Liver (tissue), 9 donors: ENCODE measurements around the gene MRRF. TPM values are rescaled to one million over a fixed set of nuclear protein-coding genes. Genes with fewer than 3 reads are reported as not detected.

Source experiments
- DNase-seq: peaks from one replicate; pipeline ENCODE4 v3.0.0-alpha.2; 2017; ENCODE audit warnings: low spot score
- H3K27ac ChIP-seq, 2 donors: one replicate each; pipeline ENCODE4 v1.7.0; 2013; ENCODE audit warnings: inconsistent platforms in 2 of 2, low read length in 2 of 2, control low read depth in 1 of 2, low read depth in 1 of 2, mild to moderate bottlenecking in 1 of 2
- H3K27me3 ChIP-seq, 4 donors: one replicate each; pipeline versions ENCODE4 v1.6.1 to v1.7.0; 2013; ENCODE audit warnings: low read length in 3 of 4, inconsistent platforms in 1 of 4, mild to moderate bottlenecking in 1 of 4, moderate library complexity in 1 of 4; ENCODE audit not compliant: control insufficient read depth in 4 of 4, insufficient read depth in 4 of 4
- H3K36me3 ChIP-seq, 4 donors: one replicate each; pipeline versions ENCODE4 v1.6.1 to v1.7.0; 2013; ENCODE audit warnings: low read length in 3 of 4, mild to moderate bottlenecking in 3 of 4, low read depth in 1 of 4, moderate library complexity in 1 of 4; ENCODE audit not compliant: control insufficient read depth in 4 of 4, insufficient read depth in 3 of 4
- H3K4me1 ChIP-seq, 4 donors: one replicate each; pipeline versions ENCODE4 v1.6.1 to v1.7.0; 2013; ENCODE audit warnings: low read length in 3 of 4, mild to moderate bottlenecking in 3 of 4, moderate library complexity in 1 of 4; ENCODE audit not compliant: control insufficient read depth in 4 of 4, insufficient read depth in 4 of 4
- H3K4me3 ChIP-seq, 3 donors: one replicate each; pipeline versions ENCODE4 v1.6.1 to v1.7.0; 2013; ENCODE audit warnings: low read length in 3 of 3, control low read depth in 1 of 3, low read depth in 1 of 3, mild to moderate bottlenecking in 1 of 3
- H3K9ac ChIP-seq, 2 donors: one replicate each; pipeline ENCODE4 v1.7.0; 2013; ENCODE audit warnings: low read length in 2 of 2, mild to moderate bottlenecking in 2 of 2, moderate library complexity in 2 of 2, control low read depth in 1 of 2, low read depth in 1 of 2
- H3K9me3 ChIP-seq, 4 donors: one replicate each; pipeline versions ENCODE4 v1.6.1 to v1.7.0; 2013; ENCODE audit warnings: low read length in 3 of 4; ENCODE audit not compliant: control insufficient read depth in 4 of 4
- EGR1 ChIP-seq, 2 donors: IDR thresholded peaks; 2 replicates each; pipeline ENCODE4 v1.6.1; 2016 to 2018; ENCODE audit warnings: antibody characterized with exemption in 2 of 2, low read depth in 2 of 2
- FOXA1 ChIP-seq: IDR thresholded peaks from 2 replicates; pipeline ENCODE4 v1.6.1; 2016; ENCODE audit warnings: antibody characterized with exemption
- FOXA2 ChIP-seq: IDR thresholded peaks from 2 replicates; pipeline ENCODE4 v1.6.1; 2016; ENCODE audit warnings: antibody characterized with exemption
- GABPA ChIP-seq, 2 donors: IDR thresholded peaks in 1 of 2; conservative IDR thresholded peaks in 1 of 2; 2 replicates each; pipeline ENCODE4 v1.6.1; 2016; ENCODE audit warnings: antibody characterized with exemption in 2 of 2, mild to moderate bottlenecking in 1 of 2, moderate library complexity in 1 of 2
- HNF4G ChIP-seq: IDR thresholded peaks from 2 replicates; pipeline ENCODE4 v1.6.1; 2016; ENCODE audit warnings: antibody characterized with exemption
- JUND ChIP-seq, 2 donors: IDR thresholded peaks; 2 replicates each; pipeline ENCODE4 v1.6.1; 2016; ENCODE audit warnings: antibody characterized with exemption in 2 of 2
- NR2F2 ChIP-seq: IDR thresholded peaks from 2 replicates; pipeline ENCODE4 v1.6.1; 2016; ENCODE audit warnings: antibody characterized with exemption
- RAD21 ChIP-seq, 2 donors: IDR thresholded peaks; 2 replicates each; pipeline ENCODE4 v1.6.1; 2016; ENCODE audit warnings: antibody characterized with exemption in 2 of 2, mild to moderate bottlenecking in 2 of 2
- RXRA ChIP-seq, 2 donors: IDR thresholded peaks; 2 replicates each; pipeline ENCODE4 v1.6.1; 2017 to 2018; ENCODE audit warnings: antibody characterized with exemption in 2 of 2, mild to moderate bottlenecking in 1 of 2
- TAF1 ChIP-seq: conservative IDR thresholded peaks from 2 replicates; pipeline ENCODE4 v1.6.1; 2016; ENCODE audit warnings: antibody characterized with exemption, mild to moderate bottlenecking
- YY1 ChIP-seq: IDR thresholded peaks from 2 replicates; pipeline ENCODE4 v1.6.1; 2016; ENCODE audit warnings: antibody characterized with exemption, mild to moderate bottlenecking
- WGBS: extraction: QIAGEN DNeasy Blood & Tissue Kit; methylation state at CpG from one replicate; pipeline ENCODE4 v1.1.7; 2013; 5-methylcytosine and 5-hydroxymethylcytosine counted together
- polyA plus RNA-seq, 2 donors: library from polyadenylated mRNA; stranded (reverse) in 1 of 2; unstranded in 1 of 2; fragments of 200-250 nt in 1 of 2; fragments of >200 nt in 1 of 2; fragmentation: Nextera tagmentation in 1 of 2; extraction: Ambion mirVana in 1 of 2; gene quantifications; one replicate each; pipeline versions ENCODE4 v1.2.1 to v1.2.3, GENCODE V29; 2013 to 2015
- total RNA-seq, 2 donors: library from RNA; depleted of rRNA; stranded (reverse); fragments of >200 nt; gene quantifications; one replicate each; pipeline ENCODE4 v1.2.3, GENCODE V29; 2014
- TF ChIP-seq, protein P1 (sequence below): fragments of 150-350 bp; IDR thresholded peaks from 2 replicates; pipeline ENCODE4 v1.5.1; 2017; ENCODE audit warnings: improper control_type of control experiment, low read depth, low read length; ENCODE audit not compliant: missing input control
- TF ChIP-seq, protein P2 (sequence below): IDR thresholded peaks from 2 replicates; pipeline ENCODE4 v1.6.1; 2016; ENCODE audit warnings: antibody characterized with exemption, mild to moderate bottlenecking
- TF ChIP-seq, protein P3 (sequence below): IDR thresholded peaks from 2 replicates; pipeline ENCODE4 v1.6.1; 2016; ENCODE audit warnings: antibody characterized with exemption
- TF ChIP-seq, protein P4 (sequence below): IDR thresholded peaks from 2 replicates; pipeline ENCODE4 v1.6.1; 2016; ENCODE audit warnings: antibody characterized with exemption
- donor health status: healthy.
- donor health status: healthy.
- donor health status: healthy.
- donor health status: healthy.
- donor health status: healthy.

MRRF gene
- total and polyA plus RNA-seq, 4 donors, result 15.4 to 30.9 (median 22.3) TPM

DNA sequence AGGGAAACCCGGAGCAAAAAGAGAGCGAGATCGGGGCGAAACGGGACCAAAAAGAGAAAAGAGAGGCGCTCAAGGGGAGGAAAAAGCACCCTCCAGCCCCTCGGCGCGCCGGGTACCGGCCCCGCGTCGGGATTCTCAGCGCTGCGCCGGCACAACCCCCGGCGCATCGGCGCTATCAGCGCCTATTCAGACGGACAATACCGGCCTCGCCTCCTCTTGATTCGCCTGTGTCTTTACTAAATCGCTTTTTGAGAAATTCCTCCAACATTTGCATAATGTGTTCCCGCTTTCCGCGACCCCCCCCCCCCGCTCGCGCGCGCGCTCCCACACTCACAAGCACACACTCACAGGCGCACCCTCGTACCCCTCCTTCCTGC, 36.5 kb upstream of the MRRF start:
- peaks cover 13 to 30% (median 18%) of the 10 kb centered on the region in 4 donors for H3K4me1 ChIP-seq
- H3K9me3 ChIP-seq, result no peaks in the 10 kb centered on the region
- peaks cover 3 to 31% (median 16%) of the 10 kb centered on the region in 4 donors for H3K27me3 ChIP-seq
- H3K36me3 ChIP-seq, result no peaks in the 10 kb centered on the region
- 3% methylated on average over 38 of the region's 38 CpGs for WGBS
- DNase-seq, result no peak
- TF ChIP-seq HNF4G, result no peak
- TF ChIP-seq, protein P1, sequence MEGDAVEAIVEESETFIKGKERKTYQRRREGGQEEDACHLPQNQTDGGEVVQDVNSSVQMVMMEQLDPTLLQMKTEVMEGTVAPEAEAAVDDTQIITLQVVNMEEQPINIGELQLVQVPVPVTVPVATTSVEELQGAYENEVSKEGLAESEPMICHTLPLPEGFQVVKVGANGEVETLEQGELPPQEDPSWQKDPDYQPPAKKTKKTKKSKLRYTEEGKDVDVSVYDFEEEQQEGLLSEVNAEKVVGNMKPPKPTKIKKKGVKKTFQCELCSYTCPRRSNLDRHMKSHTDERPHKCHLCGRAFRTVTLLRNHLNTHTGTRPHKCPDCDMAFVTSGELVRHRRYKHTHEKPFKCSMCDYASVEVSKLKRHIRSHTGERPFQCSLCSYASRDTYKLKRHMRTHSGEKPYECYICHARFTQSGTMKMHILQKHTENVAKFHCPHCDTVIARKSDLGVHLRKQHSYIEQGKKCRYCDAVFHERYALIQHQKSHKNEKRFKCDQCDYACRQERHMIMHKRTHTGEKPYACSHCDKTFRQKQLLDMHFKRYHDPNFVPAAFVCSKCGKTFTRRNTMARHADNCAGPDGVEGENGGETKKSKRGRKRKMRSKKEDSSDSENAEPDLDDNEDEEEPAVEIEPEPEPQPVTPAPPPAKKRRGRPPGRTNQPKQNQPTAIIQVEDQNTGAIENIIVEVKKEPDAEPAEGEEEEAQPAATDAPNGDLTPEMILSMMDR, result no peak
- TF ChIP-seq, protein P2, sequence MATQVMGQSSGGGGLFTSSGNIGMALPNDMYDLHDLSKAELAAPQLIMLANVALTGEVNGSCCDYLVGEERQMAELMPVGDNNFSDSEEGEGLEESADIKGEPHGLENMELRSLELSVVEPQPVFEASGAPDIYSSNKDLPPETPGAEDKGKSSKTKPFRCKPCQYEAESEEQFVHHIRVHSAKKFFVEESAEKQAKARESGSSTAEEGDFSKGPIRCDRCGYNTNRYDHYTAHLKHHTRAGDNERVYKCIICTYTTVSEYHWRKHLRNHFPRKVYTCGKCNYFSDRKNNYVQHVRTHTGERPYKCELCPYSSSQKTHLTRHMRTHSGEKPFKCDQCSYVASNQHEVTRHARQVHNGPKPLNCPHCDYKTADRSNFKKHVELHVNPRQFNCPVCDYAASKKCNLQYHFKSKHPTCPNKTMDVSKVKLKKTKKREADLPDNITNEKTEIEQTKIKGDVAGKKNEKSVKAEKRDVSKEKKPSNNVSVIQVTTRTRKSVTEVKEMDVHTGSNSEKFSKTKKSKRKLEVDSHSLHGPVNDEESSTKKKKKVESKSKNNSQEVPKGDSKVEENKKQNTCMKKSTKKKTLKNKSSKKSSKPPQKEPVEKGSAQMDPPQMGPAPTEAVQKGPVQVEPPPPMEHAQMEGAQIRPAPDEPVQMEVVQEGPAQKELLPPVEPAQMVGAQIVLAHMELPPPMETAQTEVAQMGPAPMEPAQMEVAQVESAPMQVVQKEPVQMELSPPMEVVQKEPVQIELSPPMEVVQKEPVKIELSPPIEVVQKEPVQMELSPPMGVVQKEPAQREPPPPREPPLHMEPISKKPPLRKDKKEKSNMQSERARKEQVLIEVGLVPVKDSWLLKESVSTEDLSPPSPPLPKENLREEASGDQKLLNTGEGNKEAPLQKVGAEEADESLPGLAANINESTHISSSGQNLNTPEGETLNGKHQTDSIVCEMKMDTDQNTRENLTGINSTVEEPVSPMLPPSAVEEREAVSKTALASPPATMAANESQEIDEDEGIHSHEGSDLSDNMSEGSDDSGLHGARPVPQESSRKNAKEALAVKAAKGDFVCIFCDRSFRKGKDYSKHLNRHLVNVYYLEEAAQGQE, result no peak
- TF ChIP-seq EGR1 (IDR thresholded peaks at IDR 0.05; ENCODE audit: low read depth in 2 of 2), result no peak
- no peak for TF ChIP-seq JUND (IDR thresholded peaks at IDR 0.05)
- TF ChIP-seq, protein P3, sequence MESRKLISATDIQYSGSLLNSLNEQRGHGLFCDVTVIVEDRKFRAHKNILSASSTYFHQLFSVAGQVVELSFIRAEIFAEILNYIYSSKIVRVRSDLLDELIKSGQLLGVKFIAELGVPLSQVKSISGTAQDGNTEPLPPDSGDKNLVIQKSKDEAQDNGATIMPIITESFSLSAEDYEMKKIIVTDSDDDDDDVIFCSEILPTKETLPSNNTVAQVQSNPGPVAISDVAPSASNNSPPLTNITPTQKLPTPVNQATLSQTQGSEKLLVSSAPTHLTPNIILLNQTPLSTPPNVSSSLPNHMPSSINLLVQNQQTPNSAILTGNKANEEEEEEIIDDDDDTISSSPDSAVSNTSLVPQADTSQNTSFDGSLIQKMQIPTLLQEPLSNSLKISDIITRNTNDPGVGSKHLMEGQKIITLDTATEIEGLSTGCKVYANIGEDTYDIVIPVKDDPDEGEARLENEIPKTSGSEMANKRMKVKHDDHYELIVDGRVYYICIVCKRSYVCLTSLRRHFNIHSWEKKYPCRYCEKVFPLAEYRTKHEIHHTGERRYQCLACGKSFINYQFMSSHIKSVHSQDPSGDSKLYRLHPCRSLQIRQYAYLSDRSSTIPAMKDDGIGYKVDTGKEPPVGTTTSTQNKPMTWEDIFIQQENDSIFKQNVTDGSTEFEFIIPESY, result no peak
- no peak for TF ChIP-seq TAF1
- no peak for TF ChIP-seq RXRA (IDR thresholded peaks at IDR 0.05)
- TF ChIP-seq, protein P4, sequence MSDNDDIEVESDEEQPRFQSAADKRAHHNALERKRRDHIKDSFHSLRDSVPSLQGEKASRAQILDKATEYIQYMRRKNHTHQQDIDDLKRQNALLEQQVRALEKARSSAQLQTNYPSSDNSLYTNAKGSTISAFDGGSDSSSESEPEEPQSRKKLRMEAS, result no peak
- TF ChIP-seq RAD21 (IDR thresholded peaks at IDR 0.05), result no peak
- H3K9ac ChIP-seq, result no peak overlapping the region
- H3K4me3 ChIP-seq, result peak overlapping the region in 1 of 3 donors; percentile 39
- no peak overlapping the region for H3K27ac ChIP-seq

DNA sequence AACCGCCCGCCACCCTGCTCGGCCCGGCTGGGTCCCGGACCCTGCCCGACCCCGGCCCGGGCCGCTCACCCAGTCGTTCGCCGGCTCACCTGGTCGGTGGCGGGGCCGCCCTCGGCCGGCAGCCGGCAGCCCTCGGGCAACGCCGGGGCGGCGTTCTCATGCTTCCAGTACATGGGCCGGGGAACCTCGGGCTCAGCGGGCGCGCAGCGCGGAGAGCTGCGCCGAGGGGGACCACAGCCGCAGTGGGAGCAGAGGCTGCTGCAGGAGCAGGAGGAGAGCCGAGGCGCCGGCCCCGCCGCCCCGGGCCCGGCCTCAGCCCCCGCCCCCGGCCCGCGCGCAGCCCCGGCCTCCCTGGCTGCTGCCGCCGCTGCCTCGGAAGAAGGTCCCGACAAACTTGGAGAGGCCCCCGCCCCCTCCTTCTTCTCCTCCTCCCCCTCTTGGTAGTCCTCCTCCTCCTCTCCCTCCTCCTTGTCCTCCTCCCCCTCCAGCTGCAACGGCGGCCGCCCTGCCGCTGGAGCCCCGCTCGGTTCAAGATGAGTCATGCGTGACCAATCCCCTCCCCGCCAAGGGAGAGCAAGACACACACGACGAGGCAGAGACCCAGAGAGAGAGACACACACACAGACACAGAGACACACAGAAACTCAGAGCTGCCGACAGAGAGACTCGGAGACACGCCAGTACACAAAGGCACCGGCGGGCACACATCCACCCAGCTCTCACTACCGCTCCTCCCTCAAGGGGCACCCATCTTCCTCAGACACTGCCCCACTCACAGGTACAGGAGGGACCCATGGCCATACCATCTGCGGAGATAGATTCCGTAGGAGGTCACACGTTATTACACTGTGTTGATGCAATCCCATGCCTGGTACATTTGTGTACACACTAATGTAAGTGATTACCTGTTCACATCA, 35.9 kb upstream of the MRRF start, which contains the start of gene LHX6:
Gene LHX6, minus strand, starts transcription at position 390 of the 917 bp plus-strand sequence. Its CDS starts 217 bp downstream, at position 173.
- Histone ChIP-seq H3K27me3 (peaks cover 3 to 31% (median 16%) of the 10 kb centered on the region in 4 donors), H3K9me3 (no peaks in the 10 kb centered on the region), H3K27ac (no peak within 1 kb of the TSS), H3K36me3 (no peaks in the 10 kb centered on the region), H3K4me1 (peaks cover 13 to 30% (median 18%) of the 10 kb centered on the region in 4 donors), H3K4me3 (peak within 1 kb of the TSS in 1 of 3 donors; percentile 39), H3K9ac (no peak within 1 kb of the TSS)
- WGBS, result 6% methylated on average over 70 of the region's 70 CpGs
- no peak for DNase-seq
- TF ChIP-seq GABPA (IDR thresholded peaks at IDR 0.05 in 1 of 2, conservative IDR thresholded peaks at IDR 0.05 in 1 of 2) (no peak), RAD21 (IDR thresholded peaks at IDR 0.05) (no peak), RXRA (IDR thresholded peaks at IDR 0.05) (no peak), YY1 (no peak), JUND (IDR thresholded peaks at IDR 0.05) (no peak), EGR1 (IDR thresholded peaks at IDR 0.05; ENCODE audit: low read depth in 2 of 2) (no peak), TAF1 (no peak), FOXA2 (no peak), FOXA1 (no peak), NR2F2 (no peak)
- TF ChIP-seq, protein P4, result no peak
- TF ChIP-seq, protein P2, result no peak
- TF ChIP-seq, protein P1, result no peak
